ENCODE results near the gene NOXO1.
"Not testable (repeated sequence)": the region's sequence is repeated elsewhere in the genome, so short reads cannot be mapped to it uniquely, and the experiment has no call there.

The NOXO1 gene

DNA sequence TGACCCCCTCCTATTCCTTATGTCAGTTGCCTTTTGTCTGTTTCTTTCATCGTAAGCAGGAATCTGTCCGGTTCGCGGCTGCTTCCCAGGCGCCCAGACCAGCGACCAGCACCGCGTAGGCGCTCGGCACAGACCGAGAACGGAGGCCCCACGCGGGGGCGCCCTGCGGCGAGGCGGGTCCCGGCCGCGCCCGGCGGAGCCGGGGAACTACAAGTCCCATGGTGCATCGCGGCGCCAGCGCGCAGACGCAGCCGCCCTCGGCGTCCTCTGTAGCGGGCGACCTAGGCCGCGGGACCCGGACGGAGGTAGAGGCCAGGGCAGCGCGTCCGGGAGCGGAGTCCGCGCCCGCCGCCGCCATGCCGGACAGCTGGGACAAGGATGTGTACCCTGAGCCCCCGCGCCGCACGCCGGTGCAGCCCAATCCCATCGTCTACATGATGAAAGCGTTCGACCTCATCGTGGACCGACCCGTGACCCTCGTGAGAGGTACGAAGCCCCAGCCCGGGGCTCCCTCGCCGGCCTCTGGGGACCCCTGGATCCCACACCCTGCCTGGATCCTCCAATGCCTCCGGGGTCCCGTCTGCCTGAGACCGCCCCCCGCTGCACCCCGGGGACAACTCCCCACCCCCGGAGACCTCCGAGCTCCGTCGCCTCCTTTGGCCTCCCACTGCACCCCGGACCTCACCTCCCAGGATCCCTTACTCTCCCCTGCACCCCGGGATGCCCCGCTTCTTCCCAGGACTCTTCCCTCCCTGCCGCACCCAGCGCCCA is 21.8 kb downstream of the NOXO1 start, which contains the start of gene NDUFB10:
TSS of gene NDUFB10 (plus strand) at position 270 of the 771 bp plus-strand sequence. CDS start at position 357, 87 bp downstream.
- peak; percentile 92 for DNase-seq

DNA sequence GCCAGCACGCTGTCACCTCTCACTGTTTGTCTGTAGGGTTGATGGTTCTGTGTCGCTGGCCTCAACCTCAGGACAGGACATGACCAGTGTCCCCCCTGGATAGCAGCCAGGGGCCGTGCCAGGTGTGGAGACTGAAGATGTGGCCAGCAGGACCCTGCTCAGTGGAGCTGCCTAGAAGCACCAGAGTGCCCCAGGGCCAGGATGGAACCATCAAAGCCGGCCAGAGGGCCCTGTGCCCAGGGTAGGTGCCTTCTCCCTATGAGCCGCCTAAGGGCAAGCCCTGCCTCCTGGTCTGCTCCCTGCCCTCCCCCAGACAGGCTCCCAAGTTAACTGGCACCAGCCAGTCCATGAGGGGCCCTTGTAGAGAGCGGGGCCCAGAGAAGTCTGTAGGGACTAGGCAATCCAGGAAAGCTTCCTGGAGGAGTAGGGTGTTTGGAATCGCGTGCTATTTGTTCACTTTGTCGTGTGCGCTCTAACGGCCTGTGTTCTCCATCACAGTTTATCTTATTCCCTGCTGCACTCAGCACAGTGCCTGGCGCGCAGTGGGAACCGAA is 22.5 kb downstream of the NOXO1 start:
- DNase-seq = peak; percentile 42

DNA sequence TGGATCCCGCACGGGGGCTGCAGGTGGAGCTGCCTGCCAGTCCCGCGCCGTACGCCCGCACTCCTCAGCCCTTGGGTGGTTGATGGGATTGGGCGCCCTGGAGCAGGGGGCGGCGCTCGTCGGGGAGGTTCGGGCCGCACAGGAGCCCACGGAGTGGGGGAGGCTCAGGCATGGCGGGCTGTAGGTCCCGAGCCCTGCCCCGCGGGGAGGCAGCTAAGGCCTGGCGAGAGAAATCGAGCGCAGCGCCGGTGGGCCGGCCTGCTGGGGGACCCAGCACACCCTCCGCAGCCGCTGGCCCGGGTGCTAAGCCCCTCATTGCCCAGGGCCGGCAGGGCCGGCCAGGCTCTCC is 23.2 kb downstream of the NOXO1 start:
- peak; percentile 20 for DNase-seq

GRCh38 chr16:1957434-1958142 is 23.7 kb downstream of the NOXO1 start:
- DNase-seq = not testable (repeated sequence)

DNA sequence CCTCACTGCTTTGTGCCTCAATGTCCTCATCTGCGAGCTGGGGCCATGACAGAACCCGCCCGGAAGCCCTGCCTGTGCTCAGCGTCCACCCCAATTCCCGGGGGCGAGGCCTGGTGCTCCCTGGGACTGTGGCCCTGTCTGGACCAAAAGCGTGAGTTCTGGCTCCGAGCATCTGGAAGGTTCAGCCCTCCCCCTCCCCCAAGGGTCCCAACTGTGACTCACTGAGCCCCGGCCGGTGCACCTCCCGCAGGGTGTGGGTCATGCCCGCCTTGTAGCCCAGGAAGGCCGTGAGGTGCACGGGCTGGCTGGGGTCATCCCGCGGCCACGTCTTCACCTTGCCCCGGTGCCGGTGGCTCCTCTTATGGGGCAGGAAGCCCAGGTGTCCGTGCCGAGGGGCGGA is 27.5 kb downstream of the NOXO1 start:
- peak; percentile 18 for DNase-seq

GRCh38 chr16:1950559-1950958 is 30.7 kb downstream of the NOXO1 start:
- peak; percentile 17 for DNase-seq

DNA sequence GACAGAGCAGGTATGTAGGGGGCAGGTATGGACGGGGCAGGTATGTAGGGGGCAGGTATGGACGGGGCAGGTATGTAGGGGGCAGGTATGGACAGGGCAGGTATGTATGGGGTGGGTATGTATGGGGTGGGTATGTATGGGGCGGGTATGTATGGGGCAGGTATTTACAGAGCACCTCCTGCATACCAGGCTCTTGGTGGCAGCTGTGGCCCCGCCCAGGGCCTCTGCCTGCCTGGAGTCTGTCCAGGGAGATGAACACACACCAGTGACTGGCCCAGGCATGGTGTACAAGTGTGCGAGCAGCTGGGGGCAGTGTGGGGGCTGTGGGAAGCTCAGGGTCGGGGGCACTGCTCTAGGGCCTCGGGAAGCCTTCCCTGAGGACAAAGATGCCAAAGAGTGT is 31.2 kb downstream of the NOXO1 start:
- DNase-seq = peak; percentile 18

DNA sequence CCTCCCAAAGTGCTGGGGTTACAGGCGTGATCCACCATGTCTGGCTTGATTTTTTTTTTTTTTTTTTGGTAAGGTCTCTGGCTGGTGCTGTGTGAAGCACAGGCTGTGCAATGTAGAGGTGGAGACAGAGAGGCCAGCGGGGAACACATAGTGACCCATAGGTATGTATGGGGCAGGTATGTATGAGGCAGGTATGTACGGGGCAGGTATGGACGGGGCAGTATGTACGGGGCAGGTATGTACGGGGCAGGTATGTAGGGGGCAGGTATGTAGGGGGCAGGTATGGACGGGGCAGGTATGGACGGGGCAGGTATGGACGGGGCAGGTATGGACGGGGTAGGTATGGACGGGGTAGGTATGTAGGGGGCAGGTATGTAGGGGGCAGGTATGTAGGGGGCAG is 31.8 kb downstream of the NOXO1 start:
- DNase-seq = no peak

DNA sequence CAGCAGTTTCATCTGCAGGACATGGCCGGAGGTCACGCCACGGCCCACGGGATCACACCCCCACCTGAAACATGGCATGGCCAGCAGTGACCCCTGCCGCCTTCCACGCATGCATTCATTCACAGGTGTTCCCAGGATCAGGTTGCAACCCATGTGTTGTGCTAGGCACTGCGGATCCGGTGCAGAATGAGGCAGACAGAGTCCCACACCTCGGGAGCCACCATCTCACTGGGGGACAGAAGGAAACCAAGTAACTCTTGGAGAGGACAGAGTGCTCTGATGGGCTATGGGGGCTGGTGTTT is 33.9 kb downstream of the NOXO1 start:
- no peak for DNase-seq

- no peak for DNase-seq
These were observed 34.5 kb downstream of the NOXO1 start for GRCh38 chr16:1946495-1947368.

GRCh38 chr16:1945559-1946391 is 35.5 kb downstream of the NOXO1 start:
- DNase-seq = no peak

DNA sequence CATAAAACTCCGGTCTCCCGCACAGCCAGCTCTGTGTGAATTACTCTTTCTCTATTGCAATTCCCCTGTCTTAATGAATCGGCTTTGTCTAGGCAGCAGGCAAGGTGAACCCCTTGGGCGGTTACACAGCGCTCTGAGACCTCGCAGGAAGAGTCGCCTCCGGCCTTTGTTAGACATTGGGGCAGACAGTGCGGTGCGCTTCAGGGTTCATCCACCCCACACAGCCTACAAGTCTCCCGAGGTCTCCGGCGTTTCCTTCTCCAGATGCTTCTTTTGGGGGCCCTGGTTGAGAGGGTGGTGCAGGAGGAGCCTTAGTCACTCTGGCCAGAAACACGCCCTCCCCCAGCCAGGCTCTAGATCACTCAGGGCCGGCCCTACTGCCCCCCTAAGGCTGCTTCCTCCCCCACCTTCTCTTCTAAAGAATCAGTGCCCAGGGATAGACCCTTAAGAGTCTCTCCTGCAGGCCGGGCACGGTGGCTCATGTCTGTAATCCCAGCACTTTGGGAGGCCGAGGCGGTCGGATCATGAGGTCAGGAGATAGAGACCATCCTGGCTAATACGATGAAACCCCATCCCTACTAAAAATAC is 36.6 kb downstream of the NOXO1 start:
- no peak for DNase-seq

DNA sequence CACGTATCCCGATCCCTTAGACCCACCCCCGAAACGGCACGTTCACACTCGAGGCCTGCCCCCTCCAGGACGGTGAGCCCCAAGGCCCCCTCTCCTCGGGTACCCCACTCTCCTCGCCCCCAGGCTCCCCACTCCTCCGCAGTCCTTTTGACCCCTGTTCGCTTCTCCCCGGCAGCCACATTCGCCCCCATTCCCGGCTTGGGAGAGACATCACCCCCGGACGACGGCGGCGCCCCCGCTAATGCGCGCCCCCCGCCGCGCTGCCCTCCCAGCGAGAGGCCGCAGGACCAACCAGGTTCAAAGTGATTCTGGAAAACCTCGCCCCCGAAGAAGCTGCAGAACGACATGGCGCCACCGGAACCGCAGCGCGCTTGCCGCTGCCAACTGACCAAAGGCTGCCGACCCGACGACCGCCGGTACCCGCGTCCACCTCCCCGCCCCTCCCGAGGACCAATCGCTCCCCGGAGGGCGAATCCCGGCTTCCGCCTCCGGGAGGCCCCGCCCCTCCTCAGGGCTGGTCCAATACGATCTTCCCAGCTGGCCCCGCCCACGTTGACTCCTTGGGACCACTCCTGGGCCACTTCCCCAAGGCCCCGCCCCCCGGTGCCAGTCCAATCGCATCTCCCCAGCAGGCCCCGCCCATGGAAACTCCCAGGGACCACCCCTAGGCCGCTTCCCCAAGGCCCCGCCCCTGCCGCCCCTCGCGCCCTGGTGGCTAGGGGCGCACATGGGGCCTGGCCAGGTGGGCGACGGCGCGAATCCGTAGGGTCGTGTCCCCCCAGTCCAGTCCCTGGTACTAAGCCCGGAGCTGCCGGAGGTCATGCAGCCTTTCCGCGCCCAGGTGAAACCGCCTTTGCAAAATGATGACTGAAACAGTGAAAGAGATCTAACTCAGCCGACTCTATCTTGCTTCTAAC is 38.2 kb downstream of the NOXO1 start, which contains the start of gene MSRB1:
TSS of gene MSRB1 (minus strand) at position 390 of the 917 bp plus-strand sequence. CDS start at position 347, 43 bp downstream.
- DNase-seq = peak; percentile 99

DNA sequence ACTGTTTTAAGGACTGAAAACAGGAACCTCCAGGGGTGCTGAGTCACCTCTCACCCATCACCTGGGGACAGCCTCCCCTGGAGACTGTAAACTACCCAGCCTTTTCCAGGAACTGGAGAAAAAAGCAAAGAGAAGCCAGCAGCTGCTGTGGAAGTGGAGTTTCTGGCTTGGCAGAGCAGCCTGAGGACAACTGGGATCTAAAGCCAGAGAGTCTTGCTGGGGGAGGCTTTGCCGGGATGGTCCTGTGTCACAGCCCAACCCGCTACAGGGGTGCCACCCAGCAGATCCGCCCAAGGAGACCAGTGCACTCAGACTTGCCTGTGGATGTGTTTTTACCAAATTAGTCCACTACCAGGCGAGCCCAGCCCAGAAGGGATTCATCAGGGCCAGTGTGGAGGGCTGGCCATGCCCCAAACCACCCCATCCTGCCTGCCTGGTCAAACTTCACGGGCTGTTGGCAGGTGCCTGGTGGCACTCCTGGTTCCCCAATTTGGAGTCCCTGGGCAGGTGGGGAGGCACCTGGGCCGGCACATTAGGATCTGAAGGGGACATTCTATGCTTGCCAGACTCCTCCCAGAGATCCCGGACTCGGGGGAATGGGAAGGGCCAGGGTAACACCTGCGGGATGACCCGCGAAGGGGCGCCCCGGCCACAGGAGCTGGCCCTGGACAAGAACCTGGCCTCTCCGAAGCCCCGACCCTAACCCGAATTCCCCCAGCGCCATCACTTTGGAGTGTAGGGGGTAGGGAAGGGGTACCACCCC is 39.0 kb downstream of the NOXO1 start:
- peak; percentile 30 for DNase-seq

DNA sequence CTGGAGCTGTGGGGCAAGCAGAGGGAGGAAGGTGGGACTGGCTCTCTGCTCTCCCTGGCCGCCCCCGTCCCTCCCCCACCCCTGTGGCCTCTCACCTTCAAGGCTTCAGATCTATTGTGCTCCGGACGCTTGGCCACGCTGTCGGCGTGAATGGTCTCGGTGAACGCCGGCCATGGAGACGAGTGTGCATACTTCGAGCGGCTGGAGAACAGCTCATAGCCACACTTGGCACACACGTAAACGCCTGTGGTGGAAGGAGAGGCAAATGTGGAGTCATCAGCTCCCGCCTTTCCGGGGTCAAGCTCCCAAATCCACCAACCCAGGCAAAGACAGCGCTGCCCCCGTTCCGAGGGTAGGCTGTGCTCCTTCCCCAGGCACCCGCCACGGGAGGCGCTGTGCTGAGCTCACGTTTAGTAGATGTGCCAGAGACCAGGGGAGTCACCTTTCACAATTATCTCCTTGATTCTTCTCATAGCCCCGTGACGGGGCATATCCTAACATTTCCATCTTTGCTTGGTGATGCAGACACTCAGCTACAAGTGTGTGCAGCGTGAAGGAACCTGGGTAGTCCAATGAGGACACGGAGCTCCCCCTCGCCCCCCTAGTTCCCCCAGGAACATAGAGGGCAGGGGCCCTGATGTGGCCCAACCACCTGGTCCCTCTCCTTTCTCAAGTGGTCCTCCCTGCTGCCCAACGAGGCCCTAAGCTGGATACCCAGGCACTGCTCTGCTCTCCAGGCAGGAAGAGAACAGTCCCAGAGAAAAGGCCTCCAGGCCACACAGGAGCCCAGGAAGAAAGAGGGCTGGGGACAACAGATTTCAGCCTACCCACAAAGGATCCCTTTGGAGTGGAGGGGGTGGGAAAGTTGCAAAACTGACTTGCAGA is 39.9 kb downstream of the NOXO1 start:
- peak; percentile 20 for DNase-seq

DNA sequence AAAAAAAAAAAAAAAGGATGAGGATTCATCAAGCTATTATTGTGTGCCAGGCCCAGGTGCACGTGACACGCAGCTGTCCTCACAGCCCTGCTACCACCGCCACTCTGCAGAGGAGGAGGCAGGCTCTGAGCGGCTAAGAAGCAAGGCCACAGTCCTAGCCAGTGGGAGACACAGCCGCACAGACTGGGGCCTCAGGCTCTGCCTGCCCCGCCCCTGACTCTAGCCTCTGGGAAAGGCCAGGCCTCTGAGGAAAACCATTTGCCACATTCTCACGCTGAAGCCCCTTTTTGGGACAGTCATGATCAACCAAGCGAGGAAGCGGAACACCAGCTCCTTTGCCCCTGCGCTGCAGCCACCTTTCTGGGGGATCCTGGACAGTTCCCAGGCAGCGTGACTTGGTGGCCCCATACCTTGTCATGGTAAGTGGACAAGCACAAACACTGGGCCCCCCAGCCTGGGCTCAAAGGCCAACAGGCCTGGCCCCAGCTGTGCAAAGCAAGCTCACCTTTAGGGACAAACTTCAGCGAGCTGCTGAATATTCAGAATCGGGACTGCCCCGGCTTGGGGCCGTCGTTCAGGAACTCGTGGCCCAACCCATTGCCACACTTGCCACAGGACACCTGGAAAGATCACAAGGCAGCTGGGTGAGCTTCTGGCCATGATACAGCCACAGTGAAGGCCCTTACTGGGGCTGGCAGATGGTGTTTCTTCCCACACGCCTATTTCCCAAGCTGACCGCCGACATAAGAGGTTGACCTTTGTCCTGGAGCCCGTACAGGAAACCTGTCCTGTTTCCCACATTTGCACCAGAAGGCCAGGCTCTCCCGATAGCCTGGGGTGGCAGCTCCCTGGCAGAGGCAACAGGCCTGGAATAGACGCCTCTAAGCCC is 40.8 kb downstream of the NOXO1 start:
- DNase-seq = no peak

GRCh38 chr16:1939833-1940232 is 41.4 kb downstream of the NOXO1 start:
- not testable (repeated sequence) for DNase-seq

DNA sequence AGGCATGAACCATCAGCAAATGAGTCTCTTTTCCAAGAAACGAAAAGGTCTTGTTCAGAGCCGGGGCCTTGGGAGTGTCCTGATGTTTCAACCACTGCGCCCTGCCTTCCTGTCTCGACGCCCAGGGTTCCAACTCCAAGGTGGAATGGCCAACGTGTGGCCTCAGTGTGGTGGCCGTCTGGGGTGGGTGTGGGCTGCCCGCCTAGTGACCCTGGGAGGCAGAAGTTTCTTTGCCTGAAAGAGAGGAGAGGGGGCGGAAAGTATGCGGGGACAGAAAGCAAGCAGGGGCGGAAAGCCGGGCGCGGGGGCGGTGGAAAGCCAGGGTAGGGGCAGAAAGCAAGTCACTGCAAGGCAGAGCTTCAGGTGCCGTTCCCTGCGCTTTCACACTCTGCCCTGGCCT is 42.4 kb downstream of the NOXO1 start:
- DNase-seq = no peak
